Neuronal stem cell (in vitro differentiated cells): Measurements from ENCODE around the gene SIL1.

Experiments
- DNase-seq: peaks from one replicate; pipeline ENCODE4 v3.0.0-alpha.2; 2013; ENCODE audit warnings: low spot score
- H2AFZ ChIP-seq: one replicate; pipeline ENCODE4 v1.6.1; 2013; ENCODE audit warnings: mild to moderate bottlenecking, low read length, inconsistent platforms
- H2AK5ac ChIP-seq: 2 replicates; pipeline ENCODE4 v1.6.1; 2013; ENCODE audit warnings: low read depth, mild to moderate bottlenecking, inconsistent platforms, low read length, moderate library complexity, mixed read lengths
- H2BK120ac ChIP-seq: 2 replicates; pipeline ENCODE4 v1.6.1; 2013; ENCODE audit warnings: low read depth, mild to moderate bottlenecking, inconsistent platforms, low read length, moderate library complexity, mixed read lengths
- H2BK12ac ChIP-seq: one replicate; pipeline ENCODE4 v1.6.1; 2013; ENCODE audit warnings: low read length, inconsistent platforms
- H2BK15ac ChIP-seq: 2 replicates; pipeline ENCODE4 v1.6.1; 2013; ENCODE audit warnings: mild to moderate bottlenecking, low read length, inconsistent platforms, mixed read lengths
- H2BK5ac ChIP-seq: one replicate; pipeline ENCODE4 v1.6.1; 2013; ENCODE audit warnings: inconsistent platforms, mild to moderate bottlenecking, low read length, moderate library complexity
- H3K14ac ChIP-seq: one replicate; pipeline ENCODE4 v1.6.1; 2013; ENCODE audit warnings: low read length, inconsistent platforms
- H3K18ac ChIP-seq: 2 replicates; pipeline ENCODE4 v1.6.1; 2013; ENCODE audit warnings: low read length, inconsistent platforms
- H3K23ac ChIP-seq: 2 replicates; pipeline ENCODE4 v1.6.1; 2013; ENCODE audit warnings: low read depth, mild to moderate bottlenecking, mixed read lengths, low read length, inconsistent platforms; ENCODE audit not compliant: poor library complexity
- H3K27ac ChIP-seq: replicated peaks from 3 replicates; pipeline ENCODE4 v1.5.1; 2013; ENCODE audit warnings: low read length, inconsistent platforms
- H3K27me3 ChIP-seq, 3 experiments: 2 replicates each; pipeline ENCODE4 v1.6.1; 2013; ENCODE audit warnings: low read length in 3 of 3, mild to moderate bottlenecking in 2 of 3, inconsistent platforms in 1 of 3, low read depth in 1 of 3, mixed read lengths in 1 of 3, moderate library complexity in 1 of 3; ENCODE audit not compliant: control insufficient read depth in 3 of 3, insufficient read depth in 3 of 3
- H3K36me3 ChIP-seq, 2 donors: replicated peaks in 1 of 2; 2 replicates each; pipeline ENCODE4 v1.6.1; 2013; ENCODE audit warnings: low read length in 2 of 2; ENCODE audit not compliant: control insufficient read depth in 2 of 2, insufficient read depth in 2 of 2
- H3K4ac ChIP-seq: 2 replicates; pipeline ENCODE4 v1.6.1; 2013; ENCODE audit warnings: inconsistent platforms, mild to moderate bottlenecking, low read length, moderate library complexity
- H3K4me1 ChIP-seq, 2 donors: 1 replicate in 1 of 2; 2 replicates in 1 of 2; pipeline ENCODE4 v1.6.1; 2013; ENCODE audit warnings: low read length in 2 of 2, low read depth in 1 of 2; ENCODE audit not compliant: control insufficient read depth in 2 of 2, insufficient read depth in 1 of 2
- H3K4me2 ChIP-seq: one replicate; pipeline ENCODE4 v1.6.1; 2013; ENCODE audit warnings: mild to moderate bottlenecking, low read length, inconsistent platforms; ENCODE audit not compliant: insufficient read depth, poor library complexity, severe bottlenecking
- H3K4me3 ChIP-seq, 2 donors: 2 replicates each; pipeline ENCODE4 v1.5.1; 2013; ENCODE audit warnings: low read length in 2 of 2, mild to moderate bottlenecking in 2 of 2, inconsistent platforms in 1 of 2, moderate library complexity in 1 of 2
- H3K79me1 ChIP-seq: one replicate; pipeline ENCODE4 v1.6.1; 2013; ENCODE audit warnings: low read depth, mild to moderate bottlenecking, inconsistent platforms, low read length, moderate library complexity
- H3K9ac ChIP-seq: one replicate; pipeline ENCODE4 v1.6.1; 2013; ENCODE audit warnings: mild to moderate bottlenecking, low read depth, low read length, inconsistent platforms; ENCODE audit not compliant: poor library complexity
- H3K9me3 ChIP-seq, 2 donors: replicated peaks in 1 of 2; 2 replicates each; pipeline versions ENCODE3 to v1.6.1; 2013; ENCODE audit warnings: low read length in 2 of 2, mild to moderate bottlenecking in 2 of 2, inconsistent platforms in 1 of 2, low read depth in 1 of 2, mixed read lengths in 1 of 2, moderate library complexity in 1 of 2; ENCODE audit not compliant: control insufficient read depth in 2 of 2, insufficient read depth in 1 of 2
- H4K8ac ChIP-seq: one replicate; pipeline ENCODE4 v1.6.1; 2013; ENCODE audit warnings: low read depth, mild to moderate bottlenecking, inconsistent platforms, low read length, moderate library complexity
- H4K91ac ChIP-seq: one replicate; pipeline ENCODE4 v1.6.1; 2013; ENCODE audit warnings: low read length, low read depth, mild to moderate bottlenecking, inconsistent platforms; ENCODE audit not compliant: poor library complexity
- WGBS, 2 donors: extraction: QIAGEN DNeasy Blood & Tissue Kit; methylation state at CpG; one replicate each; pipeline ENCODE4 v1.1.7; 2013; ENCODE audit warnings: missing lambda C conversion rate in 2 of 2, mixed read lengths in 1 of 2; ENCODE audit not compliant: insufficient read length in 2 of 2, insufficient replicate concordance in 1 of 2; ENCODE audit errors: extremely low coverage in 2 of 2; 5-methylcytosine and 5-hydroxymethylcytosine counted together

The SIL1 gene

GRCh38 chr5:139243425-139243970 lies 45.3 kb upstream of the SIL1 start:
- no peak overlapping the region for H2BK5ac ChIP-seq
- no peak overlapping the region for H4K8ac ChIP-seq
- no peak overlapping the region for H3K23ac ChIP-seq
- no peak overlapping the region for H3K9ac ChIP-seq
- H3K27ac ChIP-seq = no peak overlapping the region
- peaks cover 0 to 4% of the 10 kb centered on the region in 2 donors for H3K4me1 ChIP-seq
- no peak overlapping the region for H3K4ac ChIP-seq
- no peak overlapping the region for H3K18ac ChIP-seq
- H2BK120ac ChIP-seq = no peak overlapping the region
- no CpG with 5 or more reads among the region's 4 CpGs for WGBS, 2 donors
- no peak overlapping the region for H2BK12ac ChIP-seq
- no peaks in the 10 kb centered on the region for H3K79me1 ChIP-seq
- no peak overlapping the region for H2BK15ac ChIP-seq
- no peak overlapping the region for H3K14ac ChIP-seq
- H3K4me2 ChIP-seq = no peak overlapping the region
- no peak overlapping the region for H3K4me3 ChIP-seq
- H2AK5ac ChIP-seq = no peak overlapping the region
- H4K91ac ChIP-seq = no peak overlapping the region
- H3K36me3 ChIP-seq = no peaks in the 10 kb centered on the region
- no peak overlapping the region for H2AFZ ChIP-seq
- peaks cover 0 to 9% (median 0%) of the 10 kb centered on the region in 3 experiments for H3K27me3 ChIP-seq
- peaks cover 0 to 2% of the 10 kb centered on the region in 2 donors for H3K9me3 ChIP-seq
- DNase-seq = no peak

- Histone ChIP-seq H3K9ac (no peak overlapping the region), H3K4me3 (no peak overlapping the region), H3K4me1 (peaks cover 0 to 2% of the 10 kb centered on the region in 2 donors), H4K8ac (no peak overlapping the region), H3K79me1 (no peaks in the 10 kb centered on the region), H3K23ac (no peak overlapping the region), H2AFZ (no peak overlapping the region), H3K4me2 (no peak overlapping the region), H2BK5ac (no peak overlapping the region), H2BK12ac (no peak overlapping the region), H3K27me3 (peaks cover 0 to 9% (median 0%) of the 10 kb centered on the region in 3 experiments), H2BK15ac (no peak overlapping the region), H2AK5ac (no peak overlapping the region), H4K91ac (no peak overlapping the region), H2BK120ac (no peak overlapping the region), H3K9me3 (peaks cover 0 to 2% of the 10 kb centered on the region in 2 donors), H3K36me3 (no peaks in the 10 kb centered on the region), H3K27ac (no peak overlapping the region), H3K18ac (no peak overlapping the region), H3K14ac (no peak overlapping the region), H3K4ac (no peak overlapping the region)
- no CpG with 5 or more reads among the region's 4 CpGs for WGBS, 2 donors
- DNase-seq = no peak
Measured at GRCh38 chr5:139241139-139241538, 43.0 kb upstream of the SIL1 start.

- Histone ChIP-seq H3K4me3 (no peak overlapping the region), H3K4me1 (no peaks in the 10 kb centered on the region), H3K9me3 (peaks cover 3 to 5% of the 10 kb centered on the region in 2 donors), H2BK12ac (no peak overlapping the region), H3K18ac (no peak overlapping the region), H2BK15ac (no peak overlapping the region), H3K9ac (no peak overlapping the region), H3K79me1 (no peaks in the 10 kb centered on the region), H2AK5ac (no peak overlapping the region), H3K4ac (no peak overlapping the region), H3K23ac (no peak overlapping the region), H2AFZ (no peak overlapping the region), H3K27ac (no peak overlapping the region), H3K27me3 (peaks cover 0 to 2% (median 0%) of the 10 kb centered on the region in 3 experiments), H3K36me3 (no peaks in the 10 kb centered on the region), H3K4me2 (no peak overlapping the region), H2BK5ac (no peak overlapping the region), H3K14ac (no peak overlapping the region), H2BK120ac (no peak overlapping the region), H4K91ac (no peak overlapping the region), H4K8ac (no peak overlapping the region)
- DNase-seq = no peak
- no CpG with 5 or more reads among the region's 1 CpG for WGBS, 2 donors
Measured at GRCh38 chr5:139236479-139236878, 38.3 kb upstream of the SIL1 start.

GRCh38 chr5:139232147-139232724 lies 34.1 kb upstream of the SIL1 start:
- Histone ChIP-seq H2AK5ac (no peak overlapping the region), H3K27ac (no peak overlapping the region), H3K4me2 (no peak overlapping the region), H2AFZ (no peak overlapping the region), H3K9ac (no peak overlapping the region), H4K8ac (no peak overlapping the region), H3K18ac (no peak overlapping the region), H3K9me3 (peaks cover 3 to 5% of the 10 kb centered on the region in 2 donors), H2BK120ac (no peak overlapping the region), H3K14ac (no peak overlapping the region), H4K91ac (no peak overlapping the region), H2BK12ac (no peak overlapping the region), H3K4me1 (no peaks in the 10 kb centered on the region), H2BK15ac (no peak overlapping the region), H3K23ac (no peak overlapping the region), H3K27me3 (no peaks in the 10 kb centered on the region), H3K79me1 (no peaks in the 10 kb centered on the region), H2BK5ac (no peak overlapping the region), H3K36me3 (no peaks in the 10 kb centered on the region), H3K4ac (no peak overlapping the region), H3K4me3 (no peak overlapping the region)
- no CpG with 5 or more reads among the region's 6 CpGs for WGBS, 2 donors
- DNase-seq = no peak
